OCI-LY3 (cell line): ENCODE results near the gene IFI6.
A peak's percentile ranks its signal among the peaks of the same experiment; 100 is the strongest.

Experiments used
- H2AFZ ChIP-seq: fragments of 200-600, 300-600 bp; shearing (Covaris generic); 2 replicates; pipeline ENCODE4 v1.6.0; 2014; ENCODE audit warnings: antibody characterized with exemption, low read depth, low read length
- H3K27ac ChIP-seq: fragments of 200-600, 300-600 bp; sonication (generic); 2 replicates; pipeline ENCODE4 v1.5.1; 2014; ENCODE audit warnings: mild to moderate bottlenecking, low read length, moderate library complexity, mixed read lengths
- H3K27me3 ChIP-seq: fragments of 200-600, 300-600 bp; sonication (generic); 2 replicates; pipeline ENCODE4 v1.6.1; 2014; ENCODE audit warnings: low read depth, low read length, mixed read lengths
- H3K36me3 ChIP-seq: fragments of 200-600, 300-600 bp; sonication (generic); replicated peaks from 2 replicates; pipeline ENCODE3; 2014; ENCODE audit warnings: low read depth, low read length, mixed read lengths
- H3K4me1 ChIP-seq: fragments of 300-600, 200-600 bp; sonication (generic); 2 replicates; pipeline ENCODE4 v1.6.1; 2014; ENCODE audit warnings: low read length, mixed read lengths
- H3K4me2 ChIP-seq: fragments of 200-600, 300-600 bp; sonication (generic); 2 replicates; pipeline ENCODE4 v1.6.1; 2014; ENCODE audit warnings: low read length, mixed read lengths
- H3K4me3 ChIP-seq: fragments of 300-600, 200-600 bp; sonication (generic); 2 replicates; pipeline ENCODE4 v1.5.1; 2014; ENCODE audit warnings: antibody characterized with exemption, mild to moderate bottlenecking, low read length, moderate library complexity
- H3K79me2 ChIP-seq: fragments of 300-600, 200-600 bp; shearing (Covaris generic); 2 replicates; pipeline ENCODE4 v1.6.1; 2014; ENCODE audit warnings: mild to moderate bottlenecking, low read length, mixed read lengths
- H3K9ac ChIP-seq: fragments of 300-600, 200-600 bp; shearing (Covaris generic); 2 replicates; pipeline ENCODE4 v1.6.0; 2014; ENCODE audit warnings: mild to moderate bottlenecking, low read length, moderate library complexity
- H3K9me3 ChIP-seq: fragments of 200-600, 300-600 bp; shearing (Covaris generic); 2 replicates; pipeline ENCODE4 v1.6.1; 2014; ENCODE audit warnings: low read length, mixed read lengths; ENCODE audit not compliant: insufficient read depth
- H4K20me1 ChIP-seq: fragments of 200-600, 300-600 bp; sonication (generic); 2 replicates; pipeline ENCODE4 v1.6.1; 2016; ENCODE audit warnings: low read length, mixed read lengths; ENCODE audit not compliant: insufficient read depth
- CTCF ChIP-seq: fragments of 200-600, 300-600 bp; sonication (generic); IDR thresholded peaks from 2 replicates; pipeline ENCODE4 v1.5.1; 2014; ENCODE audit warnings: antibody characterized with exemption, low read length, low read depth
- EZH2phosphoT487 ChIP-seq: fragments of 200-600 bp; shearing (Covaris generic); IDR thresholded peaks from 2 replicates; pipeline ENCODE4 v1.6.1; 2018; ENCODE audit warnings: antibody characterized with exemption, mixed run types, low read depth

The IFI6 gene

GRCh38 chr1:27665016-27665651, 6.9 kb downstream of the IFI6 start:
- peaks cover 19% of the 10 kb centered on the region for H3K4me1 ChIP-seq
- no peak overlapping the region for H3K27ac ChIP-seq
- no peak overlapping the region for H2AFZ ChIP-seq

GRCh38 chr1:27664291-27664690, 7.7 kb downstream of the IFI6 start:
- Histone ChIP-seq H3K79me2 (no peaks in the 10 kb centered on the region), H3K4me3 (no peak overlapping the region), H3K4me2 (no peak overlapping the region), H2AFZ (no peak overlapping the region), H4K20me1 (no peaks in the 10 kb centered on the region), H3K36me3 (no peaks in the 10 kb centered on the region), H3K9ac (no peak overlapping the region), H3K27ac (no peak overlapping the region), H3K4me1 (peaks cover 19% of the 10 kb centered on the region), H3K27me3 (no peaks in the 10 kb centered on the region), H3K9me3 (no peaks in the 10 kb centered on the region)
- TF ChIP-seq EZH2phosphoT487 (no peak), CTCF (no peak)

More at GRCh38 chr1:27665016-27665651, 6.9 kb downstream of the IFI6 start:
- TF ChIP-seq CTCF: no peak
- no peak for TF ChIP-seq EZH2phosphoT487
- H3K27me3 ChIP-seq: no peaks in the 10 kb centered on the region
- no peaks in the 10 kb centered on the region for H4K20me1 ChIP-seq
- H3K4me2 ChIP-seq: no peak overlapping the region
- no peaks in the 10 kb centered on the region for H3K9me3 ChIP-seq
- H3K4me3 ChIP-seq: no peak overlapping the region
- H3K79me2 ChIP-seq: no peaks in the 10 kb centered on the region
- H3K36me3 ChIP-seq: no peaks in the 10 kb centered on the region
- no peak overlapping the region for H3K9ac ChIP-seq

GRCh38 chr1:27662707-27663393, 9.1 kb downstream of the IFI6 start:
- Histone ChIP-seq H2AFZ (peak overlapping the region; percentile 94; the same call in 1 of the 2 replicates), H3K79me2 (no peaks in the 10 kb centered on the region), H3K27me3 (no peaks in the 10 kb centered on the region), H3K9me3 (no peaks in the 10 kb centered on the region), H3K36me3 (no peaks in the 10 kb centered on the region), H4K20me1 (no peaks in the 10 kb centered on the region), H3K27ac (peak overlapping the region; percentile 81), H3K9ac (peak overlapping the region; percentile 83), H3K4me3 (peak overlapping the region; percentile 52; the same call in 1 of the 2 replicates), H3K4me2 (peak overlapping the region; percentile 82), H3K4me1 (peaks cover 29% of the 10 kb centered on the region)
- no peak for TF ChIP-seq EZH2phosphoT487
- TF ChIP-seq CTCF: peak; percentile 75

GRCh38 chr1:27662261-27662660, 9.7 kb downstream of the IFI6 start:
- Histone ChIP-seq H3K4me3 (no peak overlapping the region), H3K27me3 (no peaks in the 10 kb centered on the region), H3K9me3 (no peaks in the 10 kb centered on the region), H3K79me2 (no peaks in the 10 kb centered on the region), H3K27ac (peak overlapping the region; percentile 81), H3K9ac (peak overlapping the region; percentile 83; the same call in 1 of the 2 replicates), H3K4me2 (peak overlapping the region; percentile 82), H4K20me1 (no peaks in the 10 kb centered on the region), H3K36me3 (no peaks in the 10 kb centered on the region), H3K4me1 (peaks cover 29% of the 10 kb centered on the region), H2AFZ (peak overlapping the region; percentile 94; the same call in 1 of the 2 replicates)
- TF ChIP-seq CTCF (no peak), EZH2phosphoT487 (no peak)
